Measurements from ENCODE around the gene YIF1A.

Gene YIF1A

GRCh38 chr11:66264383-66264782 lies 24.6 kb downstream of the YIF1A start:
- H3K4me3 ChIP-seq (ENCODE audit: low read depth, low read length) = no peak overlapping the region
- TF ChIP-seq CTCF (IDR thresholded peaks at IDR 0.05; ENCODE audit: low read depth, low read length) = no peak

GRCh38 chr11:66263785-66264184 lies 25.2 kb downstream of the YIF1A start:
- TF ChIP-seq CTCF (IDR thresholded peaks at IDR 0.05; ENCODE audit: low read depth, low read length) = no peak
- no peak overlapping the region for H3K4me3 ChIP-seq (ENCODE audit: low read depth, low read length)

GRCh38 chr11:66263231-66263630 lies 25.7 kb downstream of the YIF1A start:
- no peak for TF ChIP-seq CTCF (IDR thresholded peaks at IDR 0.05; ENCODE audit: low read depth, low read length)
- H3K4me3 ChIP-seq (ENCODE audit: low read depth, low read length) = no peak overlapping the region

- no peak for TF ChIP-seq CTCF (IDR thresholded peaks at IDR 0.05; ENCODE audit: low read depth, low read length)
- H3K4me3 ChIP-seq (ENCODE audit: low read depth, low read length) = no peak overlapping the region
These were observed 26.2 kb downstream of the YIF1A start for GRCh38 chr11:66262696-66263095.

- TF ChIP-seq CTCF (IDR thresholded peaks at IDR 0.05; ENCODE audit: low read depth, low read length) = no peak
- H3K4me3 ChIP-seq (ENCODE audit: low read depth, low read length) = no peak overlapping the region
These were observed 26.8 kb downstream of the YIF1A start for GRCh38 chr11:66262191-66262590.

GRCh38 chr11:66261578-66261977 lies 27.4 kb downstream of the YIF1A start:
- no peak for TF ChIP-seq CTCF (IDR thresholded peaks at IDR 0.05; ENCODE audit: low read depth, low read length)

GRCh38 chr11:66259956-66260355 lies 29.0 kb downstream of the YIF1A start:
- no peak overlapping the region for H3K4me3 ChIP-seq (ENCODE audit: low read depth, low read length)
- TF ChIP-seq CTCF (IDR thresholded peaks at IDR 0.05; ENCODE audit: low read depth, low read length) = no peak

More at GRCh38 chr11:66261578-66261977, 27.4 kb downstream of the YIF1A start:
- no peak overlapping the region for H3K4me3 ChIP-seq (ENCODE audit: low read depth, low read length)

Data from WI38 (cell line).